GM23338 (cell line): ENCODE results near the gene FBXW8. TPM values are rescaled to one million over a fixed set of nuclear protein-coding genes. Genes with fewer than 3 reads are reported as not detected.

ENCODE experiments used
- ATAC-seq: fragments of 200-7000 bp; cut with Tn5 transposase; 3 replicates; pipeline ENCODE4 v1.9.1; 2020
- DNase-seq: peaks from one replicate; pipeline ENCODE4 v3.0.0-alpha.2; 2015; ENCODE audit warnings: low spot score
- H2AFZ ChIP-seq: fragments of 200-600 bp; sonication (generic); 2 replicates; pipeline ENCODE4 v1.8.0; 2016; ENCODE audit warnings: antibody characterized with exemption, mild to moderate bottlenecking, moderate library complexity
- H3F3A ChIP-seq: fragments of 200-600 bp; sonication (generic); replicated peaks from 2 replicates; pipeline ENCODE4 v1.8.0; 2017; ENCODE audit warnings: antibody characterized with exemption, mixed run types, low read depth
- H3K27ac ChIP-seq: fragments of 200-600 bp; sonication (generic); 2 replicates; pipeline ENCODE4 v1.6.1; 2016; ENCODE audit warnings: low read depth
- H3K27me3 ChIP-seq: fragments of 200-600 bp; sonication (generic); 2 replicates; pipeline ENCODE4 v1.8.0; 2016; ENCODE audit warnings: mild to moderate bottlenecking, mixed run types, moderate library complexity; ENCODE audit not compliant: insufficient read depth
- H3K36me3 ChIP-seq: fragments of 200-600 bp; sonication (generic); 2 replicates; pipeline ENCODE4 v1.8.0; 2016; ENCODE audit warnings: mild to moderate bottlenecking; ENCODE audit not compliant: insufficient read depth
- H3K4me1 ChIP-seq: fragments of 200-600 bp; sonication (generic); 2 replicates; pipeline ENCODE4 v1.8.0; 2016; ENCODE audit warnings: mild to moderate bottlenecking, moderate library complexity; ENCODE audit not compliant: insufficient read depth
- H3K4me2 ChIP-seq: fragments of 200-600 bp; sonication (generic); 2 replicates; pipeline ENCODE4 v1.7.1; 2017; ENCODE audit warnings: mixed run types
- H3K4me3 ChIP-seq: fragments of 200-600 bp; sonication (generic); 2 replicates; pipeline ENCODE4 v1.6.1; 2016; ENCODE audit warnings: mixed run types
- H3K79me2 ChIP-seq: fragments of 200-600 bp; sonication (generic); replicated peaks from 2 replicates; pipeline ENCODE4 v1.8.0; 2017; ENCODE audit warnings: mild to moderate bottlenecking; ENCODE audit not compliant: insufficient read depth
- H3K9me2 ChIP-seq: fragments of 200-600 bp; sonication (generic); 2 replicates; pipeline ENCODE4 v1.8.0; 2017; ENCODE audit not compliant: insufficient read depth
- H4K20me1 ChIP-seq: fragments of 200-600 bp; sonication (generic); replicated peaks from 2 replicates; pipeline ENCODE4 v1.8.0; 2017; ENCODE audit warnings: mild to moderate bottlenecking; ENCODE audit not compliant: insufficient read depth
- H3K27ac Mint-ChIP-seq: 2 replicates; pipeline ENCODE4 v1.8.0; 2020; ENCODE audit warnings: inconsistent platforms, mild to moderate bottlenecking, moderate library complexity, mixed read lengths
- H3K27me3 Mint-ChIP-seq: 3 replicates; pipeline ENCODE4 v1.8.0; 2022; ENCODE audit warnings: low read depth, mild to moderate bottlenecking, moderate library complexity, mixed read lengths, inconsistent platforms; ENCODE audit not compliant: insufficient read depth, poor library complexity
- H3K36me3 Mint-ChIP-seq: 3 replicates; pipeline ENCODE4 v1.8.0; 2021; ENCODE audit warnings: low read depth, mild to moderate bottlenecking, inconsistent platforms, moderate library complexity, mixed read lengths
- H3K4me1 Mint-ChIP-seq: 3 replicates; pipeline ENCODE4 v1.8.0; 2020; ENCODE audit warnings: mild to moderate bottlenecking, inconsistent platforms, mixed read lengths
- H3K4me3 Mint-ChIP-seq: 3 replicates; pipeline ENCODE4 v1.8.0; 2021; ENCODE audit warnings: moderate library complexity, mild to moderate bottlenecking, inconsistent platforms, mixed read lengths
- H3K9me3 Mint-ChIP-seq: 3 replicates; pipeline ENCODE4 v1.8.0; 2020; ENCODE audit warnings: moderate library complexity, mild to moderate bottlenecking, inconsistent platforms, mixed read lengths
- CREB1 ChIP-seq: fragments of 250-450 bp; sonication (Bioruptor Pico); IDR thresholded peaks from 2 replicates; pipeline ENCODE4 v1.5.0; 2020; ENCODE audit warnings: low read depth, mild to moderate bottlenecking, moderate library complexity
- CTCF ChIP-seq, 2 experiments: fragments of 200-600 bp in 1 of 2; sonication (generic) in 1 of 2; conservative IDR thresholded peaks; 2 replicates each; pipeline versions ENCODE4 v1.5.1 to v1.6.1; 2016 to 2017; ENCODE audit warnings: antibody characterized with exemption in 2 of 2, low read depth in 2 of 2, mild to moderate bottlenecking in 2 of 2, moderate library complexity in 1 of 2
- EZH2phosphoT487 ChIP-seq: fragments of 200-600 bp; sonication (generic); IDR thresholded peaks from one replicate; pipeline ENCODE4 v1.8.1; 2018; ENCODE audit warnings: antibody characterized with exemption; ENCODE audit not compliant: unreplicated experiment
- JUNB ChIP-seq: IDR thresholded peaks from one replicate; pipeline ENCODE4 v1.6.1; 2016; ENCODE audit warnings: antibody characterized with exemption; ENCODE audit not compliant: unreplicated experiment
- POLR2AphosphoS5 ChIP-seq: IDR thresholded peaks from 2 replicates; pipeline ENCODE4 v1.6.1; 2016; ENCODE audit warnings: antibody characterized with exemption, low read depth
- STAT1 ChIP-seq: IDR thresholded peaks from one replicate; pipeline ENCODE4 v1.6.1; 2016; ENCODE audit warnings: antibody characterized with exemption; ENCODE audit not compliant: unreplicated experiment
- ZNF331 ChIP-seq: fragments of 250-450 bp; sonication (Bioruptor Pico); IDR thresholded peaks from 2 replicates; pipeline ENCODE4 v1.5.0; 2020; ENCODE audit warnings: low read depth, mild to moderate bottlenecking, moderate library complexity
- polyA plus RNA-seq: library from polyadenylated mRNA; unstranded; fragments of >200 nt; fragmentation: Nextera tagmentation; extraction: Ambion mirVana; gene quantifications from 2 replicates; pipeline ENCODE4 v1.2.1, GENCODE V29; 2016
- total RNA-seq: library from RNA; depleted of rRNA; stranded (reverse); fragments of >200 nt; shearing (Covaris generic); gene quantifications from 2 replicates; pipeline ENCODE4 v1.2.3, GENCODE V29; 2014
- TF ChIP-seq, protein P1 (sequence below): IDR thresholded peaks from one replicate; pipeline ENCODE4 v1.6.1; 2018; ENCODE audit warnings: antibody characterized with exemption; ENCODE audit not compliant: unreplicated experiment
- TF ChIP-seq, protein P2 (sequence below): IDR thresholded peaks from 2 replicates; pipeline ENCODE4 v1.6.1; 2016; ENCODE audit warnings: antibody characterized with exemption

FBXW8 gene
- total and polyA plus RNA-seq, 2 experiments from 2014 or later = 4.6 to 13.9 TPM

- no peak for TF ChIP-seq CTCF (conservative IDR thresholded peaks at IDR 0.05; ENCODE audit: low read depth in 2 of 2)
- no peak for TF ChIP-seq JUNB
- TF ChIP-seq EZH2phosphoT487 = no peak
- TF ChIP-seq ZNF331 = no peak
- TF ChIP-seq STAT1 = no peak
- TF ChIP-seq, protein P1, sequence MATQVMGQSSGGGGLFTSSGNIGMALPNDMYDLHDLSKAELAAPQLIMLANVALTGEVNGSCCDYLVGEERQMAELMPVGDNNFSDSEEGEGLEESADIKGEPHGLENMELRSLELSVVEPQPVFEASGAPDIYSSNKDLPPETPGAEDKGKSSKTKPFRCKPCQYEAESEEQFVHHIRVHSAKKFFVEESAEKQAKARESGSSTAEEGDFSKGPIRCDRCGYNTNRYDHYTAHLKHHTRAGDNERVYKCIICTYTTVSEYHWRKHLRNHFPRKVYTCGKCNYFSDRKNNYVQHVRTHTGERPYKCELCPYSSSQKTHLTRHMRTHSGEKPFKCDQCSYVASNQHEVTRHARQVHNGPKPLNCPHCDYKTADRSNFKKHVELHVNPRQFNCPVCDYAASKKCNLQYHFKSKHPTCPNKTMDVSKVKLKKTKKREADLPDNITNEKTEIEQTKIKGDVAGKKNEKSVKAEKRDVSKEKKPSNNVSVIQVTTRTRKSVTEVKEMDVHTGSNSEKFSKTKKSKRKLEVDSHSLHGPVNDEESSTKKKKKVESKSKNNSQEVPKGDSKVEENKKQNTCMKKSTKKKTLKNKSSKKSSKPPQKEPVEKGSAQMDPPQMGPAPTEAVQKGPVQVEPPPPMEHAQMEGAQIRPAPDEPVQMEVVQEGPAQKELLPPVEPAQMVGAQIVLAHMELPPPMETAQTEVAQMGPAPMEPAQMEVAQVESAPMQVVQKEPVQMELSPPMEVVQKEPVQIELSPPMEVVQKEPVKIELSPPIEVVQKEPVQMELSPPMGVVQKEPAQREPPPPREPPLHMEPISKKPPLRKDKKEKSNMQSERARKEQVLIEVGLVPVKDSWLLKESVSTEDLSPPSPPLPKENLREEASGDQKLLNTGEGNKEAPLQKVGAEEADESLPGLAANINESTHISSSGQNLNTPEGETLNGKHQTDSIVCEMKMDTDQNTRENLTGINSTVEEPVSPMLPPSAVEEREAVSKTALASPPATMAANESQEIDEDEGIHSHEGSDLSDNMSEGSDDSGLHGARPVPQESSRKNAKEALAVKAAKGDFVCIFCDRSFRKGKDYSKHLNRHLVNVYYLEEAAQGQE = no peak
Measured at GRCh38 chr12:117000316-117000715, 89.6 kb downstream of the FBXW8 start (continued).

DNA sequence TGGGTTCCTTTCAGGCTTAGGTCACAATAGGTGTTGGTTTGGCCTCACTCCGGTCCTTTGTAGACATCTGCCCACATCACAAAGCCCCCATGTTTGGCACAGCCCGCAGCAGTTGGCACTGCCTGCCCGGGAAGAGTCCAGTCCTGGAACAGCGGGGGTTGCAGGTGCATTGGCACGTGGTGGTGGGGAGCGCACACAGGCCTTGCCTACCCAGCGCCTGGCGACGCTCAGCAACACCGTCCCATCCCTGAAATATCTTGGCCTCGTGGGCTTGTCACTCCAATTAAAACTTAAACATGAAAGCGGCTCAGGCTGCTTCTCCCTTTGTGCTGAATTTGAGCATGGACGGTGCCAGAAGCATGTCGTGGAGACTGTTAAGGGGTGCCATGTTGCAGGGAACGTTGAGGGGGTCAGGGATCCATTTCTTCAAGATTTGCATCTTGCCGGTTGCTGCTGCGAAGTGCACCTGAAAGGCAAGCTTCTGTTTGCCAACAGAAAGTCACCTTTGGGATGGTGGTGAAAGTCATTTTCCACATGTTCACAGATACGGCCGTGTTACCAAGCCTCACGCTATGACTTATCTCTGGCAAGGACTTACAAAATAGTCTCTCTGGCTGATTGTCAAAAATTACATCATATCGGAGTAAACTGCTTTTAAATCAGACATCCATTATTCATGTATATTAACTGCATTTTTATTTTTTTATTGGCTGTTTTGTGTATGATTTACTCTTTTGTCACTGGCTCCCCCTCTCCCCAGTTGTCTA is 91.5 kb downstream of the FBXW8 start:
- H3K27ac Mint-ChIP-seq = no peak overlapping the region; the same call in 1 of the 2 replicates
- H3K79me2 ChIP-seq = no peaks in the 10 kb centered on the region
- H3K27me3 ChIP-seq = no peaks in the 10 kb centered on the region
- no peak for ATAC-seq
- no peak overlapping the region for H3K27ac ChIP-seq
- no peak overlapping the region for H3K4me2 ChIP-seq
- H3K36me3 Mint-ChIP-seq = peaks cover 3% of the 10 kb centered on the region
- DNase-seq = no peak
- no peaks in the 10 kb centered on the region for H4K20me1 ChIP-seq
- no peak overlapping the region for H3K4me3 ChIP-seq
- H3K4me1 ChIP-seq = peaks cover 12% of the 10 kb centered on the region; the same call in 1 of the 2 replicates
- no peaks in the 10 kb centered on the region for H3K9me3 Mint-ChIP-seq
- H3F3A ChIP-seq = no peaks in the 10 kb centered on the region
- peaks cover 54% of the 10 kb centered on the region for H3K4me1 Mint-ChIP-seq
- TF ChIP-seq ZNF331 = no peak
- TF ChIP-seq EZH2phosphoT487 = no peak
- no peak for TF ChIP-seq JUNB
- TF ChIP-seq POLR2AphosphoS5 = no peak
- TF ChIP-seq, protein P2, sequence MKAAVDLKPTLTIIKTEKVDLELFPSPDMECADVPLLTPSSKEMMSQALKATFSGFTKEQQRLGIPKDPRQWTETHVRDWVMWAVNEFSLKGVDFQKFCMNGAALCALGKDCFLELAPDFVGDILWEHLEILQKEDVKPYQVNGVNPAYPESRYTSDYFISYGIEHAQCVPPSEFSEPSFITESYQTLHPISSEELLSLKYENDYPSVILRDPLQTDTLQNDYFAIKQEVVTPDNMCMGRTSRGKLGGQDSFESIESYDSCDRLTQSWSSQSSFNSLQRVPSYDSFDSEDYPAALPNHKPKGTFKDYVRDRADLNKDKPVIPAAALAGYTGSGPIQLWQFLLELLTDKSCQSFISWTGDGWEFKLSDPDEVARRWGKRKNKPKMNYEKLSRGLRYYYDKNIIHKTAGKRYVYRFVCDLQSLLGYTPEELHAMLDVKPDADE = no peak
- no peak for TF ChIP-seq CREB1 (CRISPR knock-in tag)
- no peak for TF ChIP-seq STAT1
- H3K27me3 Mint-ChIP-seq = peaks cover 11% of the 10 kb centered on the region
- H2AFZ ChIP-seq = no peak overlapping the region
- H3K4me3 Mint-ChIP-seq = no peak overlapping the region
- H3K36me3 ChIP-seq = no peaks in the 10 kb centered on the region
- H3K9me2 ChIP-seq = no peaks in the 10 kb centered on the region
